MCF 10A (cell line): Measurements from ENCODE around the gene EXOC7. TPM values are rescaled to one million over a fixed set of nuclear protein-coding genes. Genes with fewer than 3 reads are reported as not detected.

Experiments
- BruUV-seq: library from RNA; stranded (reverse); fragments of 400-500 nt; replicated peaks from 2 replicates; lab custom pipeline; 2021; lab: Mats Ljungman, UMichigan
- CTCF ChIA-PET: fragments of 300-600 bp; sonication (Branson Sonifier 250); formaldehyde crosslinking; extraction: SDS; loops from one replicate; lab custom pipeline; 2021; ENCODE audit warnings: antibody characterized with exemption, inconsistent platforms; lab: Yijun Ruan, JAX
- POLR2A ChIA-PET: fragments of 300-600, 350-650 bp; sonication (Branson Sonifier 250); formaldehyde crosslinking; extraction: SDS; loops from one replicate; lab custom pipeline; 2020; ENCODE audit warnings: antibody characterized with exemption, inconsistent platforms; lab: Yijun Ruan, JAX
- DNase-seq: peaks from one replicate; pipeline ENCODE4 v3.0.0-alpha.2; 2018; ENCODE audit not compliant: unreplicated experiment
- H3K27ac Mint-ChIP-seq: one replicate; pipeline ENCODE4 v1.8.0; 2022; ENCODE audit warnings: mild to moderate bottlenecking, low read depth, mixed read lengths; ENCODE audit not compliant: unreplicated experiment
- H3K27me3 Mint-ChIP-seq: one replicate; pipeline ENCODE4 v1.8.0; 2022; ENCODE audit warnings: mixed read lengths; ENCODE audit not compliant: insufficient read depth, unreplicated experiment
- H3K36me3 Mint-ChIP-seq: one replicate; pipeline ENCODE4 v1.8.0; 2022; ENCODE audit warnings: mild to moderate bottlenecking, moderate library complexity, mixed read lengths; ENCODE audit not compliant: insufficient read depth, unreplicated experiment
- H3K4me1 Mint-ChIP-seq: one replicate; pipeline ENCODE4 v1.8.0; 2022; ENCODE audit warnings: mixed read lengths; ENCODE audit not compliant: insufficient read depth, unreplicated experiment
- H3K4me3 Mint-ChIP-seq: one replicate; pipeline ENCODE4 v1.8.0; 2022; ENCODE audit warnings: mild to moderate bottlenecking, moderate library complexity, mixed read lengths; ENCODE audit not compliant: unreplicated experiment
- H3K9me3 Mint-ChIP-seq: one replicate; pipeline ENCODE4 v1.8.0; 2022; ENCODE audit warnings: mixed read lengths; ENCODE audit not compliant: unreplicated experiment
- intact Hi-C: fragments of 100-400 bp; cut with micrococcal nuclease; formaldehyde crosslinking; loops from 2 replicates; pipeline ENCODE4 v1.14.1; 2022
- total RNA-seq: library from RNA; stranded (reverse); gene quantifications from 2 replicates; pipeline ENCODE4 v1.2.3, GENCODE V29; 2022
- TF ChIP-seq, protein P1 (sequence below): fragments of 200-600 bp; IDR thresholded peaks from one replicate; pipeline ENCODE4 v1.8.0; 2022; ENCODE audit warnings: antibody characterized with exemption, mild to moderate bottlenecking; ENCODE audit not compliant: unreplicated experiment

The EXOC7 gene
- total RNA-seq, 1 experiment from 2014 or later = 80.8 TPM

DNA sequence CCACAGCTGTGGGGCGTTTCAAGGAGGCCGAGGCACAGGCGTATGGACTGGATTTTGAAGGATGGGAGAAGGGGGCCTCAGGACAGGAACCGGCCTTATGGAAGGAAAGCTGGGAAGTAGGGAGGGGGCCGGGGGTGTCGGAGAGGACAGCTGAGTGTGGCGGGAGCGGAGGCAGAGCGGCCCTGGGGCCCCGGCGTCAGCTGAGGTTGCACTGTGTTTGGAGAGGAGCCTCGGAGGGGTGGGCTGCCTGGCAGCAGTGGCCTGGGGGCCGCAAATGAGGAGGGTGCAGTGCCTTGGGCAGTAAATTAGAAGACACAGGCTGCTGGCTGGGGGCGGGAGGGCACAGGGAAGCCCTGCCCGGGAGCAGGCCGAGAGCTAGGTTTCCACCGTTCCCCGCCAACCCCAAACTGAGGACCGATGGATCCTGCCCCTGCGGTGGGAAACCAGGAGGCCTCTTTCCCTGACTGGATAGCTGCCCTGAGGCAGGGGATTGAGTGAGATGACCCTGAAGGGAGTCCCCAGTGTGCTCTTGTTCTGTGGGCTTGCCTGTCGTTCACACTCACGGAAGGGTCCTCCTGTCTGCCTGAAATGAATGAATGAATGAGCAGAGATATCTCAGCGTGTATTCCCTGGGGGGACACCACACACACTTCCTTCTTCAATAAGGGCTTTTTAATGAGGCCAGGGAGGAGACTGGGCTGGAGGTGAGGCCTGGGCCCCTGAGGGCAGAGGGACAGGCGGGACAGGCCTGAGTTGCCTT is 19.0 kb upstream of the EXOC7 start:
- ChIA-PET CTCF (interaction anchor here (0.6 to 7.2 kb wide), 10 partner anchors 10 to 1953 kb away, joined by 3 to 82 read pairs (median 3); no protein-coding TSS in a partner anchor), POLR2A (no interaction called here)
- Mint-ChIP-seq H3K27me3 (no peaks in the 10 kb centered on the region), H3K36me3 (no peaks in the 10 kb centered on the region), H3K9me3 (no peaks in the 10 kb centered on the region), H3K4me1 (no peaks in the 10 kb centered on the region), H3K27ac (no peak overlapping the region), H3K4me3 (no peak overlapping the region)
- DNase-seq = no peak
- intact Hi-C loops = no loop called here
- BruUV-seq = no TSS peak
- TF ChIP-seq, protein P1, sequence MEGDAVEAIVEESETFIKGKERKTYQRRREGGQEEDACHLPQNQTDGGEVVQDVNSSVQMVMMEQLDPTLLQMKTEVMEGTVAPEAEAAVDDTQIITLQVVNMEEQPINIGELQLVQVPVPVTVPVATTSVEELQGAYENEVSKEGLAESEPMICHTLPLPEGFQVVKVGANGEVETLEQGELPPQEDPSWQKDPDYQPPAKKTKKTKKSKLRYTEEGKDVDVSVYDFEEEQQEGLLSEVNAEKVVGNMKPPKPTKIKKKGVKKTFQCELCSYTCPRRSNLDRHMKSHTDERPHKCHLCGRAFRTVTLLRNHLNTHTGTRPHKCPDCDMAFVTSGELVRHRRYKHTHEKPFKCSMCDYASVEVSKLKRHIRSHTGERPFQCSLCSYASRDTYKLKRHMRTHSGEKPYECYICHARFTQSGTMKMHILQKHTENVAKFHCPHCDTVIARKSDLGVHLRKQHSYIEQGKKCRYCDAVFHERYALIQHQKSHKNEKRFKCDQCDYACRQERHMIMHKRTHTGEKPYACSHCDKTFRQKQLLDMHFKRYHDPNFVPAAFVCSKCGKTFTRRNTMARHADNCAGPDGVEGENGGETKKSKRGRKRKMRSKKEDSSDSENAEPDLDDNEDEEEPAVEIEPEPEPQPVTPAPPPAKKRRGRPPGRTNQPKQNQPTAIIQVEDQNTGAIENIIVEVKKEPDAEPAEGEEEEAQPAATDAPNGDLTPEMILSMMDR = no peak

DNA sequence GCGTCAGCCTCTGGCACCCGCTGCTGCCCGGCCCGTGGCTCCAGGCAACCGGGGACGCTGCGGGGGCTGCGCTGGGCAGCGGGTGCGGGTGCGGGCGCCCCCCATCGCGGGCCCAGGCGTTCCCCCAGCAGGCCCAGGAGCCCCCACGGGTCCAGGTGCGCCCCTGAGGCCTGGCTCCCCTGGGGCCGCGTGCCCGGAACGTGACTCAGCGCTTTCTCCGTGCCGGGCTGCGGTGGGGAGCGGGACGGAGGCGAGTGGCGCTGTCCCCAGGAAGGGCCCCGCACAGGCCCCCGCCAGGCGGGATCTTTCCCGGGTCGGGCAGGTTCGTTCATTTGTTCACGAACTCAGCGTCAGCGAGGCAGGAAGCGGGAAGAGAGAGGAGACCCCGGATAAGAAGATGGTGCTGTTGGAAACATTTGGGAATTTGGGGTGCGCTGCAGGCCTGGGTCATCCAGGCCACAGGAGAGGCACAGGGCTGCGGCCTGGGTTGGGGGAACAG is 18.4 kb upstream of the EXOC7 start:
- TF ChIP-seq, protein P1 = no peak
- H3K9me3 Mint-ChIP-seq = no peaks in the 10 kb centered on the region
- no peaks in the 10 kb centered on the region for H3K36me3 Mint-ChIP-seq
- ChIA-PET POLR2A (interaction anchor here (0.8 to 1.2 kb wide), 2 partner anchors 18 to 158 kb away, joined by 3 to 4 read pairs; partner anchors contain the start of gene EXOC7), CTCF (interaction anchor here (0.6 to 7.2 kb wide), 9 partner anchors 11 to 226 kb away, joined by 3 to 82 read pairs (median 4); no protein-coding TSS in a partner anchor)
- no peak for DNase-seq
- intact Hi-C loops = loop anchor here (1.0 kb wide), 2 partner anchors 60 to 157 kb away; no protein-coding TSS in a partner anchor
- H3K4me3 Mint-ChIP-seq = no peak overlapping the region
- no peaks in the 10 kb centered on the region for H3K27me3 Mint-ChIP-seq
- H3K27ac Mint-ChIP-seq = no peak overlapping the region
- BruUV-seq = no TSS peak
- H3K4me1 Mint-ChIP-seq = no peaks in the 10 kb centered on the region

DNA sequence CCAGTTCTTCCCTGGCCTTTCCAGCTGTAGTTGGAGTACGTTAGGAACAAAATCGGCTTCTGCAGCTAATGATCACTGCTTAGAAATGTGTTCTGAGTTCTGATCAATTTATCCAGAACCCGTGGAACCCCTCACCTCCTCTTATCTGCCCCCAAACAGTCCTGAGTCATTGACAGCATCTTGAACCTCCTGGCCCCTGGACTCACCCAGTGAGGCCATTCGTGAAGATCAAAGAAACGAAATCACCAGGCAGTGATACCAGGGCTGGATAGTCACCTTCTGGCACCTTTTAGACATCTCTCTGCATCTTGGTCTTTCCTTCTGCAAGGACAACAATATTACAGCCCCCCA is 17.0 kb upstream of the EXOC7 start:
- CTCF ChIA-PET = interaction anchor here (0.6 to 7.2 kb wide), 6 partner anchors 12 to 372 kb away, joined by 3 to 82 read pairs (median 4); no protein-coding TSS in a partner anchor
- Mint-ChIP-seq H3K4me1 (no peaks in the 10 kb centered on the region), H3K27me3 (no peaks in the 10 kb centered on the region), H3K36me3 (no peaks in the 10 kb centered on the region), H3K4me3 (no peak overlapping the region), H3K9me3 (no peaks in the 10 kb centered on the region), H3K27ac (no peak overlapping the region)
- DNase-seq = no peak
- TF ChIP-seq, protein P1 = no peak
- POLR2A ChIA-PET = interaction anchor here (1.2 kb wide), 1 partner anchor 159 kb away, joined by 4 read pairs; no protein-coding TSS in a partner anchor
- intact Hi-C loops = loop anchor here (1.0 kb wide), 2 partner anchors 62 to 159 kb away; no protein-coding TSS in a partner anchor
- no TSS peak for BruUV-seq
